DOHH2 (cell line): ENCODE data around the gene C6orf89.

Source experiments
- H3F3A ChIP-seq: fragments of 200-600 bp; sonication (generic), shearing (Covaris generic); 2 replicates; pipeline ENCODE4 v1.6.0; 2016; ENCODE audit warnings: antibody characterized with exemption, mild to moderate bottlenecking; ENCODE audit not compliant: control insufficient read depth, insufficient read depth
- H3K27ac ChIP-seq: fragments of 200-600 bp; sonication (generic); 2 replicates; pipeline ENCODE4 v1.5.1; 2014; ENCODE audit warnings: low read depth, mild to moderate bottlenecking, low read length, moderate library complexity
- H3K27me3 ChIP-seq: fragments of 200-600 bp; sonication (generic); 2 replicates; pipeline ENCODE4 v1.6.1; 2014; ENCODE audit warnings: mild to moderate bottlenecking, low read length, mixed read lengths; ENCODE audit not compliant: control insufficient read depth
- H3K36me3 ChIP-seq: fragments of 200-600 bp; sonication (generic); 2 replicates; pipeline ENCODE4 v1.6.1; 2014; ENCODE audit warnings: mild to moderate bottlenecking, low read length, moderate library complexity, mixed read lengths; ENCODE audit not compliant: control insufficient read depth
- H3K4me1 ChIP-seq: fragments of 200-600 bp; sonication (generic); 2 replicates; pipeline ENCODE4 v1.6.1; 2014; ENCODE audit warnings: mild to moderate bottlenecking, low read length, mixed read lengths; ENCODE audit not compliant: control insufficient read depth
- H3K4me2 ChIP-seq: fragments of 200-600 bp; sonication (generic); 2 replicates; pipeline ENCODE4 v1.6.0; 2014; ENCODE audit warnings: mild to moderate bottlenecking, low read length, moderate library complexity
- H3K4me3 ChIP-seq: fragments of 200-600 bp; sonication (generic); 2 replicates; pipeline ENCODE4 v1.5.1; 2014; ENCODE audit warnings: mild to moderate bottlenecking, low read length, mixed read lengths
- H3K79me2 ChIP-seq: fragments of 200-600 bp; sonication (generic); 2 replicates; pipeline ENCODE4 v1.6.1; 2014; ENCODE audit warnings: mild to moderate bottlenecking, low read length, mixed read lengths; ENCODE audit not compliant: control insufficient read depth
- H3K9me2 ChIP-seq: fragments of 200-600 bp; sonication (generic); replicated peaks from 2 replicates; pipeline ENCODE4 v1.6.1; 2014; ENCODE audit warnings: mild to moderate bottlenecking, low read length, mixed read lengths; ENCODE audit not compliant: control insufficient read depth
- H3K9me3 ChIP-seq: fragments of 200-600 bp; sonication (generic); 2 replicates; pipeline ENCODE4 v1.6.1; 2014; ENCODE audit warnings: antibody characterized with exemption, low read length, mixed read lengths; ENCODE audit not compliant: control insufficient read depth, insufficient read depth
- H4K20me1 ChIP-seq: fragments of 200-600 bp; sonication (generic); 2 replicates; pipeline ENCODE4 v1.6.0; 2014; ENCODE audit warnings: low read depth, mild to moderate bottlenecking, antibody characterized with exemption, low read length, moderate library complexity; ENCODE audit not compliant: control insufficient read depth, insufficient read depth
- CTCF ChIP-seq: fragments of 200-600 bp; sonication (generic); IDR thresholded peaks from one replicate; pipeline ENCODE4 v1.5.1; 2014; ENCODE audit warnings: antibody characterized with exemption, mild to moderate bottlenecking, low read depth, low read length; ENCODE audit not compliant: poor library complexity, severe bottlenecking
- EZH2phosphoT487 ChIP-seq: fragments of 200-600 bp; sonication (generic); IDR thresholded peaks from 2 replicates; pipeline ENCODE4 v1.6.1; 2017; ENCODE audit warnings: borderline replicate concordance, mild to moderate bottlenecking, antibody characterized with exemption, low read length, moderate library complexity, mixed read lengths

Gene C6orf89

GRCh38 chr6:36959555-36960250 lies 74.0 kb downstream of the C6orf89 start:
- no peak overlapping the region for H3K4me3 ChIP-seq
- H3K27ac ChIP-seq, result no peak overlapping the region
- no peaks in the 10 kb centered on the region for H3K9me2 ChIP-seq
- H3K4me2 ChIP-seq, result no peak overlapping the region
- H3K4me1 ChIP-seq, result peaks cover 37% of the 10 kb centered on the region
- no peaks in the 10 kb centered on the region for H3K36me3 ChIP-seq
- H4K20me1 ChIP-seq, result no peaks in the 10 kb centered on the region
- H3F3A ChIP-seq, result peaks cover 4% of the 10 kb centered on the region
- H3K9me3 ChIP-seq, result no peaks in the 10 kb centered on the region
- TF ChIP-seq EZH2phosphoT487 (no peak), CTCF (no peak)
- H3K27me3 ChIP-seq, result no peaks in the 10 kb centered on the region
- H3K79me2 ChIP-seq, result no peaks in the 10 kb centered on the region

GRCh38 chr6:36961441-36962435 lies 76.0 kb downstream of the C6orf89 start:
- no peaks in the 10 kb centered on the region for H3K9me2 ChIP-seq
- peaks cover 24% of the 10 kb centered on the region for H3K4me1 ChIP-seq
- no peaks in the 10 kb centered on the region for H3K27me3 ChIP-seq
- H3K36me3 ChIP-seq, result no peaks in the 10 kb centered on the region
- H3K4me3 ChIP-seq, result no peak overlapping the region
- no peak overlapping the region for H3K27ac ChIP-seq
- peaks cover 7% of the 10 kb centered on the region for H3F3A ChIP-seq
- no peak overlapping the region for H3K4me2 ChIP-seq
- no peaks in the 10 kb centered on the region for H4K20me1 ChIP-seq
- no peaks in the 10 kb centered on the region for H3K9me3 ChIP-seq
- TF ChIP-seq EZH2phosphoT487 (no peak), CTCF (no peak)
- no peaks in the 10 kb centered on the region for H3K79me2 ChIP-seq

- Histone ChIP-seq H3K4me1 (peaks cover 24% of the 10 kb centered on the region), H3F3A (peaks cover 7% of the 10 kb centered on the region), H4K20me1 (no peaks in the 10 kb centered on the region), H3K27me3 (no peaks in the 10 kb centered on the region), H3K4me3 (peak overlapping the region; percentile 48), H3K27ac (no peak overlapping the region), H3K36me3 (peaks cover 8% of the 10 kb centered on the region), H3K4me2 (peak overlapping the region; percentile 13), H3K79me2 (no peaks in the 10 kb centered on the region), H3K9me3 (no peaks in the 10 kb centered on the region), H3K9me2 (no peaks in the 10 kb centered on the region)
- TF ChIP-seq CTCF (no peak), EZH2phosphoT487 (no peak)
Observed at GRCh38 chr6:36962874-36963273, 77.1 kb downstream of the C6orf89 start.
